GM12878 (cell line): ENCODE results near the gene NAMPT. TPM values are rescaled to one million over a fixed set of nuclear protein-coding genes. Genes with fewer than 3 reads are reported as not detected.

Source experiments
- ATAC-seq: fragments of 200-7000 bp; cut with Tn5 transposase; 3 replicates; pipeline ENCODE4 v1.9.1; 2020; ENCODE audit warnings: mild to moderate bottlenecking, moderate library complexity
- BruUV-seq: library from RNA; stranded (reverse); fragments of 400-500 nt; replicated peaks from 2 replicates; lab custom pipeline; 2021; lab: Mats Ljungman, UMichigan
- CTCF ChIA-PET: fragments of 300-600 bp; sonication (Branson Sonifier 250); formaldehyde crosslinking; extraction: SDS; loops from one replicate; lab custom pipeline; 2021; ENCODE audit warnings: inconsistent platforms; lab: Yijun Ruan, JAX
- POLR2A ChIA-PET: fragments of 350-600 bp; formaldehyde crosslinking; extraction: SDS; loops from one replicate; lab custom pipeline; 2021; ENCODE audit warnings: inconsistent platforms; lab: Charles Lee
- RAD21 ChIA-PET: fragments of 300-600 bp; sonication (Branson Sonifier 250); formaldehyde crosslinking; loops from one replicate; lab custom pipeline; 2023; ENCODE audit warnings: antibody characterized with exemption; ENCODE audit not compliant: unreplicated experiment; lab: Charles Lee
- SMC1A ChIA-PET: fragments of 300-600 bp; sonication (Branson Sonifier 250); formaldehyde crosslinking; loops from one replicate; lab custom pipeline; 2023; ENCODE audit not compliant: unreplicated experiment, uncharacterized antibody; lab: Charles Lee
- DNase-seq: peaks from one replicate; pipeline ENCODE4 v3.0.0-alpha.2; 2011; ENCODE audit warnings: low read depth, low spot score
- FAIRE-seq: peaks from 3 replicates; lab custom pipeline; 2011; peaks lifted over from hg19 to GRCh38; lab: Jason Lieb, UNC
- H2AFZ ChIP-seq: 2 replicates; pipeline ENCODE4 v1.6.0; 2011; ENCODE audit warnings: low read depth, low read length, control low read depth; ENCODE audit not compliant: control insufficient read depth
- H3K27ac ChIP-seq: 2 replicates; pipeline ENCODE4 v1.5.1; 2011; ENCODE audit warnings: control low read depth; ENCODE audit not compliant: control insufficient read depth, insufficient read depth
- H3K27me3 ChIP-seq, 2 experiments: replicated peaks in 1 of 2; 2 replicates each; pipeline versions ENCODE4 v1.6.0 to v1.6.1; 2011; ENCODE audit warnings: low read length in 1 of 2; ENCODE audit not compliant: control insufficient read depth in 2 of 2, insufficient read depth in 2 of 2
- H3K36me3 ChIP-seq, 2 experiments: 2 replicates each; pipeline ENCODE4 v1.5.1; 2011; ENCODE audit warnings: low read length in 1 of 2; ENCODE audit not compliant: control insufficient read depth in 2 of 2, insufficient read depth in 2 of 2
- H3K4me1 ChIP-seq: 2 replicates; pipeline ENCODE4 v1.6.1; 2011; ENCODE audit warnings: mild to moderate bottlenecking, low read length, moderate library complexity, mixed read lengths; ENCODE audit not compliant: control insufficient read depth, insufficient read depth
- H3K4me2 ChIP-seq: 2 replicates; pipeline ENCODE4 v1.6.0; 2011; ENCODE audit warnings: control low read depth; ENCODE audit not compliant: control insufficient read depth, insufficient read depth
- H3K4me3 ChIP-seq: fragments of 200-600 bp; sonication (generic); 2 replicates; pipeline ENCODE4 v1.5.1; 2016
- H3K79me2 ChIP-seq: 2 replicates; pipeline ENCODE4 v1.6.0; 2011; ENCODE audit warnings: low read length; ENCODE audit not compliant: control insufficient read depth, insufficient read depth
- H3K9ac ChIP-seq: 2 replicates; pipeline ENCODE4 v1.8.0; 2011; ENCODE audit warnings: low read length, control low read depth, mixed read lengths; ENCODE audit not compliant: control insufficient read depth, insufficient read depth
- H3K9me3 ChIP-seq: replicated peaks from 3 replicates; pipeline ENCODE4 v1.5.1; 2011; ENCODE audit warnings: mild to moderate bottlenecking, low read length; ENCODE audit not compliant: control insufficient read depth, insufficient read depth
- H4K20me1 ChIP-seq: 2 replicates; pipeline ENCODE4 v1.6.0; 2011; ENCODE audit not compliant: control insufficient read depth, insufficient read depth
- ATF2 ChIP-seq: IDR thresholded peaks from 2 replicates; pipeline ENCODE4 v1.6.1; 2012; ENCODE audit warnings: low read length, inconsistent platforms
- CEBPZ ChIP-seq: fragments of 150-350 bp; IDR thresholded peaks from 2 replicates; pipeline ENCODE4 v1.6.1; 2016; ENCODE audit warnings: low read depth, low read length
- FOXM1 ChIP-seq: IDR thresholded peaks from 2 replicates; pipeline ENCODE4 v1.6.1; 2012; ENCODE audit warnings: low read depth, mild to moderate bottlenecking, inconsistent platforms, low read length, moderate library complexity
- IKZF2 ChIP-seq, 2 experiments: fragments of 450-650 bp; IDR thresholded peaks; 2 replicates each; pipeline ENCODE4 v1.6.1; 2017; ENCODE audit warnings: mild to moderate bottlenecking in 2 of 2, moderate library complexity in 2 of 2
- IRF3 ChIP-seq: fragments of 450-650 bp; IDR thresholded peaks from 2 replicates; pipeline ENCODE4 v1.6.1; 2014; ENCODE audit warnings: mild to moderate bottlenecking
- MTA2 ChIP-seq: fragments of 450-650 bp; IDR thresholded peaks from 2 replicates; pipeline ENCODE4 v1.6.1; 2016; ENCODE audit warnings: low read depth, mild to moderate bottlenecking, moderate library complexity
- MYB ChIP-seq: fragments of 150-350 bp; IDR thresholded peaks from 2 replicates; pipeline ENCODE4 v1.6.1; 2014; ENCODE audit warnings: mild to moderate bottlenecking, low read depth, low read length, borderline replicate concordance
- NFIC ChIP-seq: IDR thresholded peaks from 2 replicates; pipeline ENCODE4 v1.6.1; 2012; ENCODE audit warnings: low read depth, mild to moderate bottlenecking, inconsistent platforms, low read length, moderate library complexity
- NFXL1 ChIP-seq: fragments of 450-650 bp; IDR thresholded peaks from 2 replicates; pipeline ENCODE4 v1.6.1; 2017; ENCODE audit warnings: antibody characterized with exemption, mild to moderate bottlenecking, borderline replicate concordance
- POLR2AphosphoS5 ChIP-seq: IDR thresholded peaks from 2 replicates; pipeline ENCODE4 v1.6.1; 2011; ENCODE audit warnings: mild to moderate bottlenecking, low read length, inconsistent platforms
- RELA ChIP-seq: fragments of 450-650 bp; IDR thresholded peaks from 2 replicates; pipeline ENCODE4 v1.8.0; 2014; ENCODE audit warnings: borderline replicate concordance; ENCODE audit not compliant: partially characterized antibody
- RUNX3 ChIP-seq: IDR thresholded peaks from 2 replicates; pipeline ENCODE4 v1.6.1; 2012; ENCODE audit warnings: low read length, inconsistent platforms
- SKIL ChIP-seq: fragments of 450-650 bp; IDR thresholded peaks from 2 replicates; pipeline ENCODE4 v1.6.1; 2017; ENCODE audit warnings: mild to moderate bottlenecking, low read depth, inconsistent platforms; ENCODE audit not compliant: poor library complexity, severe bottlenecking
- TCF12 ChIP-seq: IDR thresholded peaks from 2 replicates; pipeline ENCODE4 v1.6.1; 2011; ENCODE audit warnings: low read depth, mild to moderate bottlenecking, low read length
- ZBED1 ChIP-seq: IDR thresholded peaks from 2 replicates; pipeline ENCODE4 v1.6.1; 2016; ENCODE audit warnings: borderline replicate concordance
- ZNF384 ChIP-seq: IDR thresholded peaks from 2 replicates; pipeline ENCODE4 v1.6.1; 2012; ENCODE audit warnings: low read depth, mild to moderate bottlenecking, low read length, improper control_type of control experiment, borderline replicate concordance
- WGBS: methylation state at CpG from one replicate; pipeline ENCODE4 v1.1.6; 2016; ENCODE audit warnings: low lambda C conversion rate; ENCODE audit not compliant: insufficient replicate concordance, insufficient coverage; ENCODE audit errors: missing lambda C conversion rate; 5-methylcytosine and 5-hydroxymethylcytosine counted together
- in situ Hi-C: fragments of 300-500 bp; cut with MboI; formaldehyde crosslinking; loops from 9 replicates; pipeline ENCODE4 v1.14.3; 2018; ENCODE audit warnings: mixed read lengths
- intact Hi-C: fragments of 100-400 bp; cut with micrococcal nuclease; formaldehyde crosslinking; loops from one replicate; pipeline ENCODE4 v1.14.2; 2022; ENCODE audit not compliant: unreplicated experiment
- polyA plus RNA-seq, 11 experiments: library from polyadenylated mRNA; depleted of rRNA in 4 of 11; unstranded in 6 of 11; stranded (reverse) in 5 of 11; fragments of >200 nt; fragmentation: Nextera tagmentation in 4 of 11; fragmentation: Illumina TruSeq in 1 of 11; extraction: Ambion mirVana in 4 of 11; extraction: Trizol in 1 of 11; gene quantifications; 1 replicate in 1 of 11; 2 replicates in 10 of 11; pipeline versions ENCODE4 v1.2.1 to v1.2.3, GENCODE V29; 2011 to 2016; ENCODE audit warnings: inconsistent platforms in 2 of 11, missing spikeins in 2 of 11, low read depth in 1 of 11
- total RNA-seq, 4 experiments: library from RNA; depleted of rRNA in 3 of 4; stranded (reverse); fragments of >200 nt in 3 of 4; fragmentation: Illumina TruSeq in 1 of 4; extraction: Trizol in 1 of 4; gene quantifications; 2 replicates each; pipeline versions ENCODE4 v1.2.1 to v1.2.3, GENCODE V29; 2013 to 2021

The NAMPT gene
- total and polyA plus RNA-seq, 10 of the 15 experiments (the other 5 are each of a cell fraction or from before 2014, with no cell fraction given), result 28.3 to 173 (median 75.0) TPM

GRCh38 chr7:106260136-106260561, 24.6 kb downstream of the NAMPT start:
- H3K79me2 ChIP-seq, result peaks cover 1% of the 10 kb centered on the region
- H3K4me2 ChIP-seq, result no peak overlapping the region; the same call in 1 of the 2 replicates
- CTCF ChIA-PET, result interaction anchor here (1.2 to 4.1 kb wide), 6 partner anchors 10 to 202 kb away, joined by 3 to 16 read pairs (median 4); no protein-coding TSS in a partner anchor
- ATAC-seq, result peak; percentile 28
- no peaks in the 10 kb centered on the region for H3K27me3 ChIP-seq
- peaks cover 18% of the 10 kb centered on the region for H3K4me1 ChIP-seq
- peak; percentile 54 for FAIRE-seq
- no peaks in the 10 kb centered on the region for H4K20me1 ChIP-seq
- RAD21 ChIA-PET, result interaction anchor here (1.1 to 4.5 kb wide), 4 partner anchors 21 to 107 kb away, joined by 3 to 21 read pairs (median 8); partner anchors contain the start of gene NAMPT
- TSS peak; percentile 13 for BruUV-seq
- SMC1A ChIA-PET, result interaction anchor here (0.7 to 9.5 kb wide), 7 partner anchors 11 to 203 kb away, joined by 3 to 71 read pairs (median 9); partner anchors contain the start of gene SYPL1
- H3K9me3 ChIP-seq, result no peaks in the 10 kb centered on the region
- peaks cover 7 to 8% of the 10 kb centered on the region in 2 experiments for H3K36me3 ChIP-seq
- no peak overlapping the region for H3K27ac ChIP-seq
- no peak overlapping the region for H2AFZ ChIP-seq
- WGBS, result 24% methylated on average over 2 of the region's 2 CpGs
- POLR2A ChIA-PET, result interaction anchor here (0.6 to 1.8 kb wide), 6 partner anchors 9 to 756 kb away, joined by 3 to 8 read pairs (median 4); partner anchors contain the start of gene NAMPT
- no peak for DNase-seq
- H3K9ac ChIP-seq, result no peak overlapping the region
- in situ Hi-C loops (no loop called here), intact Hi-C loops (no loop called here)
- H3K4me3 ChIP-seq, result no peak overlapping the region
- TF ChIP-seq FOXM1 (no peak), IKZF2 (IDR thresholded peaks at IDR 0.05) (peak in 1 of 2 experiments; percentile 32; a peak in 1 of 4 replicates), RELA (no peak), TCF12 (no peak), ZBED1 (no peak), ATF2 (0 out of 2 replicates have a peak, but pooled peaks have one; percentile 30), SKIL (no peak), RUNX3 (peak; percentile 80), ZNF384 (no peak), MTA2 (no peak), CEBPZ (no peak), IRF3 (no peak), POLR2AphosphoS5 (peak; percentile 54; the same call in 1 of the 2 replicates), MYB (no peak), NFXL1 (no peak), NFIC (0 out of 2 replicates have a peak, but pooled peaks have one; percentile 16)
